SK-N-MC (cell line): ENCODE results near the gene JADE3.

Source experiments
- EZH2 ChIP-seq: fragments of 200-600 bp; sonication (generic); IDR thresholded peaks from one replicate; pipeline ENCODE4 v1.6.1; 2017; ENCODE audit warnings: antibody characterized with exemption
- FOXP2 ChIP-seq: optimal IDR thresholded peaks from 2 replicates; pipeline ENCODE3; 2011; ENCODE audit warnings: mild to moderate bottlenecking, moderate library complexity; ENCODE audit not compliant: insufficient read depth; ENCODE audit errors: extremely low read length, control extremely low read depth
- POLR2AphosphoS5 ChIP-seq: IDR thresholded peaks from 2 replicates; pipeline ENCODE4 v1.6.1; 2012; ENCODE audit warnings: mild to moderate bottlenecking, low read depth, low read length, borderline replicate concordance

DNA sequence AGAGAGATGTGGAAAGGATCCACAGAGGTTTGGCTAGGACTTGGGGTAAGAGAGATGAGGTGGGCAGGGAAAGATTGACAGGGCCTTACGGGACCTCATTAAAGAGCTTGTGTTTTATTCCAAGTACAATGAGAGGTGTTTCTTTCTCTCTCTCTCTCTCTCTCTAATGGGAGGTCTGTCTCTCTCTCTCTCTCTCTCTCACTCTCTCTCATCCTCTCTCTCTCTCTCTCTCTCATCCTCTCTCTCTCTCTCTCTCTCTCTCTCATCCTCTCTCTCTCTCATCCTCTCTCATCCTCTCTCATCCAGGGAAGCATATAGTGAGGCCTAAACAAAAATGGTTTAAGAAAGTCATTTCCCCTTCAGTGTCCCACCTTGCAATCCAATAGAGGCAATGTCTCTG, 5.4 kb downstream of the JADE3 start:
- TF ChIP-seq POLR2AphosphoS5: no peak
- TF ChIP-seq EZH2: no peak
- TF ChIP-seq FOXP2: no peak
